Kidney tubule cell (primary cell): Measurements from ENCODE around the gene ME3.
A peak's percentile ranks its signal among the peaks of the same experiment; 100 is the strongest.
"Not testable (repeated sequence)": the region's sequence is repeated elsewhere in the genome, so short reads cannot be mapped to it uniquely, and the experiment has no call there.

ENCODE experiments used
- DNase-seq: peaks from one replicate; pipeline ENCODE4 v3.0.0-alpha.2; 2018; ENCODE audit warnings: low spot score

Gene ME3

GRCh38 chr11:86558841-86559240 is 113.6 kb downstream of the ME3 start:
- no peak for DNase-seq

- no peak for DNase-seq
Measured at GRCh38 chr11:86558207-86558606, 114.2 kb downstream of the ME3 start.

GRCh38 chr11:86555866-86556265 is 116.5 kb downstream of the ME3 start:
- DNase-seq = no peak

GRCh38 chr11:86555401-86555800 is 117.0 kb downstream of the ME3 start:
- DNase-seq = no peak

GRCh38 chr11:86553265-86553664 is 119.2 kb downstream of the ME3 start:
- peak; percentile 41 for DNase-seq

GRCh38 chr11:86551288-86552092 is 120.9 kb downstream of the ME3 start:
- peak; percentile 97 for DNase-seq

- no peak for DNase-seq
Measured at GRCh38 chr11:86550757-86551156, 121.7 kb downstream of the ME3 start.

GRCh38 chr11:86548271-86548917 is 124.0 kb downstream of the ME3 start:
- DNase-seq = no peak

GRCh38 chr11:86547727-86548126 is 124.7 kb downstream of the ME3 start:
- DNase-seq = no peak

- DNase-seq = not testable (repeated sequence)
Measured at GRCh38 chr11:86541299-86541698, 131.1 kb downstream of the ME3 start.

GRCh38 chr11:86538223-86538548 is 134.2 kb downstream of the ME3 start:
- DNase-seq = no peak

GRCh38 chr11:86537541-86538222 is 134.7 kb downstream of the ME3 start:
- DNase-seq = no peak

GRCh38 chr11:86535773-86536172 is 136.6 kb downstream of the ME3 start:
- DNase-seq = no peak

- DNase-seq = peak; percentile 51
Measured at GRCh38 chr11:86524620-86525352, 147.6 kb downstream of the ME3 start.

GRCh38 chr11:86523738-86524619 is 148.4 kb downstream of the ME3 start:
- DNase-seq = peak; percentile 97

GRCh38 chr11:86522512-86522911 is 149.9 kb downstream of the ME3 start:
- not testable (repeated sequence) for DNase-seq

- peak; percentile 22 for DNase-seq
Measured at GRCh38 chr11:86519064-86519911, 153.1 kb downstream of the ME3 start.

- DNase-seq = no peak
Measured at GRCh38 chr11:86518211-86518610, 154.2 kb downstream of the ME3 start.

- DNase-seq = no peak
Measured at GRCh38 chr11:86517557-86517956, 154.9 kb downstream of the ME3 start.

- peak; percentile 81 for DNase-seq
Measured at GRCh38 chr11:86515297-86516094, 156.9 kb downstream of the ME3 start.
